CD4-positive, alpha-beta T cell treated with Interleukin-21 for 1 hour (primary cell): ENCODE data around the gene XRCC5.
A peak's percentile ranks its signal among the peaks of the same experiment; 100 is the strongest.
"Not testable (repeated sequence)": the region's sequence is repeated elsewhere in the genome, so short reads cannot be mapped to it uniquely, and the experiment has no call there.

ENCODE experiments used
- DNase-seq: peaks from one replicate; pipeline ENCODE4 v3.0.0-alpha.2; 2020

XRCC5 gene

GRCh38 chr2:216206041-216206703 lies 97.0 kb downstream of the XRCC5 start:
- DNase-seq, result no peak

GRCh38 chr2:216206821-216207220 lies 97.7 kb downstream of the XRCC5 start:
- DNase-seq, result no peak

- not testable (repeated sequence) for DNase-seq
Measured at GRCh38 chr2:216208661-216209060, 99.5 kb downstream of the XRCC5 start.

- no peak for DNase-seq
Measured at GRCh38 chr2:216210701-216211540, 101.8 kb downstream of the XRCC5 start.

- DNase-seq, result no peak
Measured at GRCh38 chr2:216211614-216212145, 102.5 kb downstream of the XRCC5 start.

- DNase-seq, result no peak
Measured at GRCh38 chr2:216214768-216215167, 105.6 kb downstream of the XRCC5 start.

- no peak for DNase-seq
Measured at GRCh38 chr2:216215658-216216390, 106.7 kb downstream of the XRCC5 start.

- no peak for DNase-seq
Measured at GRCh38 chr2:216216951-216217903, 108.1 kb downstream of the XRCC5 start.

GRCh38 chr2:216217904-216218260 lies 108.7 kb downstream of the XRCC5 start:
- no peak for DNase-seq

GRCh38 chr2:216219861-216220260 lies 110.7 kb downstream of the XRCC5 start:
- DNase-seq, result no peak

GRCh38 chr2:216220976-216221375 lies 111.8 kb downstream of the XRCC5 start:
- DNase-seq, result no peak

GRCh38 chr2:216221811-216222210 lies 112.7 kb downstream of the XRCC5 start:
- DNase-seq, result no peak

- peak; percentile 15 for DNase-seq
Measured at GRCh38 chr2:216222650-216223352, 113.7 kb downstream of the XRCC5 start.

GRCh38 chr2:216224388-216224787 lies 115.2 kb downstream of the XRCC5 start:
- no peak for DNase-seq

GRCh38 chr2:216229277-216229914 lies 120.2 kb downstream of the XRCC5 start:
- DNase-seq, result no peak

- no peak for DNase-seq
Measured at GRCh38 chr2:216231867-216232266, 122.7 kb downstream of the XRCC5 start.

GRCh38 chr2:216232721-216233120 lies 123.6 kb downstream of the XRCC5 start:
- DNase-seq, result no peak

- no peak for DNase-seq
Measured at GRCh38 chr2:216233281-216233995, 124.3 kb downstream of the XRCC5 start.

- no peak for DNase-seq
Measured at GRCh38 chr2:216234106-216234505, 125.0 kb downstream of the XRCC5 start.

- DNase-seq, result no peak
Measured at GRCh38 chr2:216235462-216235861, 126.3 kb downstream of the XRCC5 start.
